MCF 10A (cell line): Measurements from ENCODE around the gene MRPS2. TPM values are rescaled to one million over a fixed set of nuclear protein-coding genes. Genes with fewer than 3 reads are reported as not detected.
A peak's percentile ranks its signal among the peaks of the same experiment; 100 is the strongest.

ENCODE experiments used
- BruUV-seq: library from RNA; stranded (reverse); fragments of 400-500 nt; replicated peaks from 2 replicates; lab custom pipeline; 2021; lab: Mats Ljungman, UMichigan
- CTCF ChIA-PET: fragments of 300-600 bp; sonication (Branson Sonifier 250); formaldehyde crosslinking; extraction: SDS; loops from one replicate; lab custom pipeline; 2021; ENCODE audit warnings: antibody characterized with exemption, inconsistent platforms; lab: Yijun Ruan, JAX
- POLR2A ChIA-PET: fragments of 300-600, 350-650 bp; sonication (Branson Sonifier 250); formaldehyde crosslinking; extraction: SDS; loops from one replicate; lab custom pipeline; 2020; ENCODE audit warnings: antibody characterized with exemption, inconsistent platforms; lab: Yijun Ruan, JAX
- DNase-seq: peaks from one replicate; pipeline ENCODE4 v3.0.0-alpha.2; 2018; ENCODE audit not compliant: unreplicated experiment
- H3K27ac Mint-ChIP-seq: one replicate; pipeline ENCODE4 v1.8.0; 2022; ENCODE audit warnings: mild to moderate bottlenecking, low read depth, mixed read lengths; ENCODE audit not compliant: unreplicated experiment
- H3K27me3 Mint-ChIP-seq: one replicate; pipeline ENCODE4 v1.8.0; 2022; ENCODE audit warnings: mixed read lengths; ENCODE audit not compliant: insufficient read depth, unreplicated experiment
- H3K36me3 Mint-ChIP-seq: one replicate; pipeline ENCODE4 v1.8.0; 2022; ENCODE audit warnings: mild to moderate bottlenecking, moderate library complexity, mixed read lengths; ENCODE audit not compliant: insufficient read depth, unreplicated experiment
- H3K4me1 Mint-ChIP-seq: one replicate; pipeline ENCODE4 v1.8.0; 2022; ENCODE audit warnings: mixed read lengths; ENCODE audit not compliant: insufficient read depth, unreplicated experiment
- H3K4me3 Mint-ChIP-seq: one replicate; pipeline ENCODE4 v1.8.0; 2022; ENCODE audit warnings: mild to moderate bottlenecking, moderate library complexity, mixed read lengths; ENCODE audit not compliant: unreplicated experiment
- H3K9me3 Mint-ChIP-seq: one replicate; pipeline ENCODE4 v1.8.0; 2022; ENCODE audit warnings: mixed read lengths; ENCODE audit not compliant: unreplicated experiment
- CTCF ChIP-seq: fragments of 200-600 bp; IDR thresholded peaks from one replicate; pipeline ENCODE4 v1.8.0; 2022; ENCODE audit warnings: antibody characterized with exemption, mild to moderate bottlenecking; ENCODE audit not compliant: unreplicated experiment
- intact Hi-C: fragments of 100-400 bp; cut with micrococcal nuclease; formaldehyde crosslinking; loops from 2 replicates; pipeline ENCODE4 v1.14.1; 2022
- total RNA-seq: library from RNA; stranded (reverse); gene quantifications from 2 replicates; pipeline ENCODE4 v1.2.3, GENCODE V29; 2022

Gene MRPS2
- total RNA-seq, 1 experiment from 2014 or later: 45.8 TPM

DNA sequence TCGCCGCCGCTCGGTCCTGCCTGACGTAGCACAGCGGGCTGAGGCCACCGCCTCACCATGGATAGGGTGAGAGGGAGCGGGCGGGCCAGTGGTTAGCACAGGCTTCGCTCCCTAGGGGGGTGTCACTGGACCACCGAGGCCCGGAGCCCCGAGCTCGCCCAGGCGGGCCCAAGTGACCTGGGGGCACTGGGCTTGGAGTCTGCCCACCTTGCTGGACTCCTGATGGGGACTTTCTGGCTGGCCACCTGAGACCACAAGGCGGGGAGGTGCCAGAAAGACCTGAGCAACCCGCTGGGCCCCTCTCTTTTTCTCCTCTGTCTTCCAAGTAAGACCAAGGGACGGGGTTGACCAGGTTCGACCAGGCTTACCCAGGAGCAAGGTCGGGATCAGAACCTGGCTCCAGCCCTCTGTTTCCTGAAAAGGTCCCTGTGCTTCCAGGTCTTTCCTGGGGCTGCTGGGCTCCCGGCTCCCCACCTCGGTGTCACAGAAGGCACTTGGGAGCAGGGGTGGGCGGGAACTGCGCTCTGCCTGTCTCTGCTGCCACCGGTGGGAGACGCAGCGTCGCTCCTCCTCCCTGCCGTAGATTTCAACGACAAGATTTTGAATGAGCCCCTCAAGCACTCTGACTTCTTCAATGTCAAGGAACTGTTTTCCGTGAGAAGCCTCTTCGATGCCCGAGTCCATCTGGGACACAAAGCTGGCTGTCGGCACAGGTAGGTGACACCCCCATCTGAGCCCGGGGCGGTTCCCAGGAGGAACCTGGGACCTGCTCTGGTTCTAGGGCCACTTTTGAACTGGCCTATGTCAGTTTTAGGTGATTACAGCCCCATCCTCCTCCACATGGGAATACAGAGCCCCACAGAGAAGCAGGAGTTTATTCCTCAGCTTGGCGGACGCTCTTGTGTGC is 1.0 kb downstream of the MRPS2 start:
- ChIA-PET POLR2A (interaction anchor here (1.5 kb wide), 1 partner anchor 21 kb away, joined by 5 read pairs; no protein-coding TSS in a partner anchor), CTCF (no interaction called here)
- no peak overlapping the region for H3K27ac Mint-ChIP-seq
- no peaks in the 10 kb centered on the region for H3K9me3 Mint-ChIP-seq
- peak overlapping the region; percentile 80 for H3K4me3 Mint-ChIP-seq
- BruUV-seq: TSS peak; percentile 29
- TF ChIP-seq CTCF: no peak
- H3K27me3 Mint-ChIP-seq: no peaks in the 10 kb centered on the region
- no peaks in the 10 kb centered on the region for H3K4me1 Mint-ChIP-seq
- H3K36me3 Mint-ChIP-seq: peaks cover 30% of the 10 kb centered on the region
- DNase-seq: no peak
- intact Hi-C loops: no loop called here

DNA sequence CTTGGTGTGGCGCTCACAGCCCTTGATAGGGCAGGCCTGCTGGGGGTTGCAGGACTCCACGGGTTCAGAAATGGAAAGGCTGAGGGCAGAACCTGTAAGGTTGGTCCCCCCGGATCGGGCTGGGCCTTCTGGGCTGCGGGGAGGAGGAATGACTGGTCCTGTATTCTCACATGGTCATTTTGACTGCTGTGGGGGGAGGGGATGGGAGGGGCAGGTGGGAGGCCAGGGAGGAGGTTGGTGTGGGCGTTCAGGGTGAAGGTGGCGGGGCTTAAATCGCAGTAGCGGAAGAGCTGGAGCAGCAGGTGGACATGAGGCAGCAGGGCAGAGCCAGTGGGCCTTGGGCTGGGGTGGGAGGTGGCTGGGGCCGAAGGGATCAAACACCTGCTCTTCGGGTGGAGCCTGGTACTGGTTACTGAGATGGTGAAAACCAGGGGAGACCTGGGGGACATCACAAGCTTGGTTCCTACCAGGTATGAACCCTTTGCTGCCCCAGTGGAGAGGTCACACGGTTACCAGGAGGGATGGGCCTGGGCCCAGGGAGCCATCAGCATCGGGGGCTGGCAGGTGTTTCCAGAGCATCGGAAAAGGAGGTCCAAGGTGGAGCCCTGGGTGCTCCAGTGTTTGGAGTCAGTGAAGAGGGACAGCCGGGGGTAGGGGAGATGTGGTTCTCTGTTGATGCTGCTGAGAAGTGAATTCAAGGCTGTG is 1.8 kb downstream of the MRPS2 start:
- POLR2A ChIA-PET: interaction anchor here (0.8 to 1.5 kb wide), 2 partner anchors 22 to 26 kb away, joined by 3 to 5 read pairs; no protein-coding TSS in a partner anchor
- TF ChIP-seq CTCF: no peak
- CTCF ChIA-PET: no interaction called here
- Mint-ChIP-seq H3K36me3 (peaks cover 30% of the 10 kb centered on the region), H3K27ac (no peak overlapping the region), H3K4me3 (peak overlapping the region; percentile 80), H3K9me3 (no peaks in the 10 kb centered on the region), H3K27me3 (no peaks in the 10 kb centered on the region), H3K4me1 (no peaks in the 10 kb centered on the region)
- DNase-seq: no peak
- no TSS peak for BruUV-seq
- intact Hi-C loops: no loop called here

DNA sequence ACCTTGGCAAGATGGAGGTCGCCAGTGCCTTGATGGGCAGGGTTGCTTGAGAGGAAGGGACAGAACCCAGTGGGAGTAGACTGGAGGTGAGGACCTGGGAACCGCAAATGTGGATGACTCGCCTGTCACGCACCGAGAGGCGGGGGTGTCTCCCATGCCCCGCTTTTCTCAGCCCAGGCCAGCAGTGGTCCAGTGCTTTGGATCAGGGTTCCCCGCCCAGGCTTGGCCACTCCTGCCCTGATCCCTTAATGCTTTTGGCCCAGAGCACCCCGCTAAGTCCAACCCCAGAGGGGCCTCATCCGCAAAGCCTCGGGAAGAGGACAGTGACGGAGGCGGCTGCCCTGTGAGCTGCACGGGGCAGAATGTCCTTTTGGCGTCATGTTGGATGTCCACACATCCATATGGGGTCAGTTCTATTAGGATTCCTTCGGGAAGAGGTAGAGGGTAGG is 2.4 kb downstream of the MRPS2 start:
- TF ChIP-seq CTCF: no peak
- intact Hi-C loops: no loop called here
- H3K4me3 Mint-ChIP-seq: no peak overlapping the region
- no TSS peak for BruUV-seq
- ChIA-PET POLR2A (interaction anchor here (0.8 kb wide), 1 partner anchor 26 kb away, joined by 3 read pairs; no protein-coding TSS in a partner anchor), CTCF (no interaction called here)
- no peaks in the 10 kb centered on the region for H3K9me3 Mint-ChIP-seq
- no peak for DNase-seq
- H3K27ac Mint-ChIP-seq: no peak overlapping the region
- no peaks in the 10 kb centered on the region for H3K27me3 Mint-ChIP-seq
- H3K4me1 Mint-ChIP-seq: no peaks in the 10 kb centered on the region
- H3K36me3 Mint-ChIP-seq: peaks cover 30% of the 10 kb centered on the region
